Adipocyte (in vitro differentiated cells): ENCODE measurements around the gene OR12D1.

ENCODE experiments used
- DNase-seq: peaks from one replicate; pipeline ENCODE4 v3.0.0-alpha.2; 2015; ENCODE audit warnings: low read depth
- H3K27me3 ChIP-seq: replicated peaks from 2 replicates; pipeline ENCODE4 v1.7.0; 2013; ENCODE audit warnings: mild to moderate bottlenecking, low read length, moderate library complexity; ENCODE audit not compliant: control insufficient read depth, insufficient read depth
- H3K36me3 ChIP-seq: 2 replicates; pipeline ENCODE4 v1.7.0; 2013; ENCODE audit warnings: low read length, mild to moderate bottlenecking, moderate library complexity; ENCODE audit not compliant: control insufficient read depth, insufficient read depth, severe bottlenecking
- H3K4me1 ChIP-seq: 2 replicates; pipeline ENCODE4 v1.7.0; 2013; ENCODE audit warnings: mild to moderate bottlenecking, low read length, moderate library complexity; ENCODE audit not compliant: control insufficient read depth, insufficient read depth
- H3K4me3 ChIP-seq: 2 replicates; pipeline ENCODE4 v1.7.0; 2013; ENCODE audit warnings: mild to moderate bottlenecking, low read length, moderate library complexity
- H3K9ac ChIP-seq: 2 replicates; pipeline ENCODE4 v1.7.0; 2013; ENCODE audit warnings: mild to moderate bottlenecking, low read length, moderate library complexity
- H3K9me3 ChIP-seq: 2 replicates; pipeline ENCODE4 v1.7.0; 2013; ENCODE audit warnings: mild to moderate bottlenecking, low read length, moderate library complexity; ENCODE audit not compliant: control insufficient read depth

Gene OR12D1

DNA sequence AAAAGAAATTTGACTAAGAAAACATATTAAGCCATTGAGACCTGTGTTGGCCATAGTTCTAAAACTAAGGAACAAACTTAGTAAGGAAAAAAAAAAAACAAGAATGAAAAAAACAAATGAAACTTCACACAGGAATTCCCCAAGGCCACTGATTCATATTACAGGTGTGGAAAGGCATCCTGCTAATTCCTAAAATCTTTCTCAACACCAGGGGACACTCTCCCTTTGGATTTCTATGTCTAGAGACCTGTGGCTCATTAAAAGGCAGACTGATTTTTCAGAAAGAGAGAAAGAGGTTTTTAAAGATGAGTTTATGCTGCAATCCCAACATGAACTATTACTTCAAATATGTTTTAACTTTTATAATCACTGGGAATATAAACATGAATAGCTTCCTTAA, at the start of gene OR12D1:
Gene OR12D1 (plus strand): TSS at position 341 of the 400 bp plus-strand sequence.
- DNase-seq: peak; percentile 40
- Histone ChIP-seq H3K4me1 (no peaks in the 10 kb centered on the region), H3K9ac (no peak within 1 kb of the TSS), H3K27me3 (no peaks in the 10 kb centered on the region), H3K4me3 (no peak within 1 kb of the TSS), H3K36me3 (no peaks in the 10 kb centered on the region), H3K9me3 (no peaks in the 10 kb centered on the region)

DNA sequence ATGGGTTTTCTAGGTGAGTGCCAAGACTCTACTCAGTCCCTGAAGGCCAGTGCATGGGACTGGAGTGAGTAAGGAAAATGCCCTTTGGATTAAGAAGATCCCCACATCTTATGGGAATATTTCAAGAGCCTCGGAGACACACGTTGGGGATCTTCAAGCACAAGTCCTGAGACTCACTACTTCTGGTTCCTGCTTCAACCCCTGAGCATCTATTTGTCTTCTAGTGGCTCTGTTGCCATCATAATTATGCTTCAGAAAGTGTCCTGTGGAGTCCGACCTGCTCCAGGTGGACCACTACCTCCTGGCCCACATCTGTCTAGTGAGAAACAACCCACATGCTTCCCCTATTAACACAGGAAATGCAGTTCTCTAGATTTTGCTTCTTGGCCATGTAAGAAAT, 46.0 kb upstream of the OR12D1 start, which contains the start of gene OR5V1:
Gene OR5V1 (minus strand): TSS at position 101 of the 400 bp plus-strand sequence. CDS start 12,670 bp downstream, outside the sequence.
- Histone ChIP-seq H3K27me3 (no peaks in the 10 kb centered on the region), H3K9me3 (peaks cover 6% of the 10 kb centered on the region), H3K9ac (no peak within 1 kb of the TSS), H3K4me3 (no peak within 1 kb of the TSS), H3K4me1 (no peaks in the 10 kb centered on the region), H3K36me3 (no peaks in the 10 kb centered on the region)
- DNase-seq: no peak

DNA sequence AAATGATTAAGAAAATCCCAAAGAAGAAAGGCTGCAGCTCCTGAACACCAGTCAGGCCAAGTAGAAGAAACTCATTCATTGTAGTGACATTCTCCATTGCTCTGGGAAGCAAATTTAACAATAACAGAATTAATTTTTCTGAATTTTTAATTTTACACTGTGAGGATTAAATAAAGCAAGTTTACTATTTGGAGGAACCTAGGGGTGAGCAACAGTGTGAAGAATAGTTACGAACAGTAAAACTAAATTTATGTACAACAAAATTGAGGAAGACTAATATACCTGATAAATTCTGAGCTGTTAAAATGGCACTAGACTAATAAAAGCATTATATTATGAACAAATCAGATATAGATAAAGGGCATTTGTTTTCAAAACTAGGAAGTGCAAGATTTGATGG, 39.5 kb upstream of the OR12D1 start, which contains the start of gene OR12D3:
Gene OR12D3 (minus strand): TSS at position 101 of the 400 bp plus-strand sequence. CDS start 4 bp downstream, at position 97.
- Histone ChIP-seq H3K36me3 (no peaks in the 10 kb centered on the region), H3K27me3 (no peaks in the 10 kb centered on the region), H3K9ac (no peak within 1 kb of the TSS), H3K9me3 (peaks cover 6% of the 10 kb centered on the region), H3K4me3 (no peak within 1 kb of the TSS), H3K4me1 (no peaks in the 10 kb centered on the region)
- DNase-seq: no peak

DNA sequence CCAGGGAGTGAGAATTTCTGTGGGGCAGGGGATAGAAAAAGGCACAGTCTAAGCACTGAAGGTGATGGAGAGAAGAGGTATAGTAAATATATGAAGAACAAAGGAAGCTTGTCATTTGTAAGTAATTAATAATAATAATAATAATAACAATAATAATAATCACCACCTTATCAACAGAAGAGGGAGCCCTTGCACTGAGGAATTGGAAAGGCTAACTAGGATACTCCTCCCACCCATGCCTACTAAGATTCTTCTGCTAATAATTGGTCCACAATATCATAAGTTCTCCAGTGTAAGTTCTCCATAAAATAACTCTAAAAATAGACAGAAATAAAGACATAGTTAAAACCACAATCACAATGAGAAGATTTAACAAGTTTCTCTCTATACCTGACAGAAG, 38.7 kb upstream of the OR12D1 start:
- peak; percentile 39 for DNase-seq
- Histone ChIP-seq H3K27me3 (peaks cover 3% of the 10 kb centered on the region), H3K4me3 (no peak overlapping the region), H3K9me3 (peaks cover 6% of the 10 kb centered on the region), H3K4me1 (no peaks in the 10 kb centered on the region), H3K36me3 (no peaks in the 10 kb centered on the region), H3K9ac (no peak overlapping the region)

DNA sequence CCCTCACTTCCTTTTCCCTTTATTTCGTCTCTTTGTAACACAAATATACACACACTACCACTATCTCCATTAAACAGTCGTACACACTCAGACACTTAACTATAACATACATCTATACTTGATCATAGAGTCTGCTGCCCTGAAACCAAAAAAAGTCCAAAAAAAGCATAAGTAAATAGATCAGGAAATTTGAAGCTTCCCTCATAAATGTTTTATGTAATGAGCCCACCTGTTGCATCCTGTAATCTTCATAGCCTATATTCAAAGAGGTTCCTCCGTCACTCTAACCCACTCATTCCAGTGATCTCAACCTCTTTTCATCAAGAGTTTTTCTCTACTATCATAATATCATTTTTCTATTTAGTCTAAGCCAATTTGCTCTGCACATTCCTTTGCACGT, 26.2 kb upstream of the OR12D1 start:
- Histone ChIP-seq H3K4me1 (no peaks in the 10 kb centered on the region), H3K9ac (no peak overlapping the region), H3K9me3 (no peaks in the 10 kb centered on the region), H3K36me3 (no peaks in the 10 kb centered on the region), H3K27me3 (no peaks in the 10 kb centered on the region), H3K4me3 (no peak overlapping the region)
- no peak for DNase-seq

DNA sequence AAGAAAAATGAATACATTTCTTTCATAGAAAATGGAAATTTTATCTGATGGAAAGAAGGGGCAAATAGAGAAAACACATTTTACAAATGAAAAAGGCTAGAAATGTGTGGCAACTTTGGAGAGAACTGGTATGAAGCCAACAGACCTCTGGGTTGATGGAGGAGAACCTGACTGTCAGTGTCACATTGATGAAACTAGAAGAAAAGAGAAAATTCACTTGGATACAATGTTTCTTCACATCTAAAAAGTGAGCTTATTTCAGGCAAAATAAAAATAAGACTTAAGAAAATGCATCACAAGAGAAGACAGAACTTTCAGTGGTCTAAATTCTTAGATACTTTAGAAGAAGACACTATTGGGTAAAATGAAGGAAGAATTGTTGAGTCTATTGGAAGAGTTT, 19.4 kb upstream of the OR12D1 start, which contains the start of gene OR12D2:
Gene OR12D2 (plus strand): TSS at position 301 of the 400 bp plus-strand sequence. CDS start 1,069 bp downstream, outside the sequence.
- no peak for DNase-seq
- Histone ChIP-seq H3K9ac (no peak within 1 kb of the TSS), H3K36me3 (no peaks in the 10 kb centered on the region), H3K9me3 (no peaks in the 10 kb centered on the region), H3K4me3 (no peak within 1 kb of the TSS), H3K27me3 (no peaks in the 10 kb centered on the region), H3K4me1 (no peaks in the 10 kb centered on the region)

DNA sequence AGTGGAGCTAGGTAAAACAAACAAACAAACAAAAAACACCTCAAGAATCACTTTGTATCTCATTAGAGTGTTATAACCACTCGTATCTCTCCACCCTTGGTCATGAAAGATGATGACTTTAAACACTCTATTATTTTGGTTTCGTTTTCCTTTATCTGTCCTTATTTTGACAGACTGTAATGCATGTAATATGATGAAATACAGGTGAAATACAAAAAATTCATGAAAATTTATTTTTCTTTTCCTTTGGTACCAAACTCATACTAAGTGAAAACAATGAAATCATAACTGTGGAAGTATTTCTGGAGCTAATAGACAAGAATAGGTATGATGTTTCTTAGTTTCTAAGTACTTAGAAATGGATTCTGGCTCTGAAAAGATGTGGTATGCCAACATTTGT, 15.2 kb upstream of the OR12D1 start:
- Histone ChIP-seq H3K9ac (no peak overlapping the region), H3K36me3 (no peaks in the 10 kb centered on the region), H3K9me3 (no peaks in the 10 kb centered on the region), H3K27me3 (no peaks in the 10 kb centered on the region), H3K4me3 (no peak overlapping the region), H3K4me1 (no peaks in the 10 kb centered on the region)
- DNase-seq: no peak

DNA sequence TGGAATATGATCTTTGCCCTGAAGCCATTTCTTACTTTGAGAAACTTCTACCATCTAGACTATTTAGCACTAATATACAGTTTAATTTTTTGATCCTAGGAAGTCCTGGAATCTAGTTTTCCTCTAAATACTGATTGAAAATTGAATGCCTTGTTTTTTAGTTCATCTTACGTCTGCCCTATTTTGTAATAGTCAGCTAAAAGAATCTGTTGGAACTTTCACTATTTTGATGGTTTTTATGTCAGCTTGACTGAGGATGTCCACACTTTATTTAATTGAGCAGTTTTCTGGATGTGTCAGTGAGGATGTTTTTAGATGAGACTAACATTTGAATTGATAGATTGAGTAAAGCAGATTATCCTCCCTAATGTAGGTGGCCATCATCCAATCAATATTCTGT, 10.9 kb upstream of the OR12D1 start:
- no peak overlapping the region for H3K4me3 ChIP-seq
- H3K36me3 ChIP-seq: no peaks in the 10 kb centered on the region
- no peaks in the 10 kb centered on the region for H3K4me1 ChIP-seq
- H3K27me3 ChIP-seq: no peaks in the 10 kb centered on the region
- DNase-seq: no peak
- no peaks in the 10 kb centered on the region for H3K9me3 ChIP-seq
- H3K9ac ChIP-seq: no peak overlapping the region

DNA sequence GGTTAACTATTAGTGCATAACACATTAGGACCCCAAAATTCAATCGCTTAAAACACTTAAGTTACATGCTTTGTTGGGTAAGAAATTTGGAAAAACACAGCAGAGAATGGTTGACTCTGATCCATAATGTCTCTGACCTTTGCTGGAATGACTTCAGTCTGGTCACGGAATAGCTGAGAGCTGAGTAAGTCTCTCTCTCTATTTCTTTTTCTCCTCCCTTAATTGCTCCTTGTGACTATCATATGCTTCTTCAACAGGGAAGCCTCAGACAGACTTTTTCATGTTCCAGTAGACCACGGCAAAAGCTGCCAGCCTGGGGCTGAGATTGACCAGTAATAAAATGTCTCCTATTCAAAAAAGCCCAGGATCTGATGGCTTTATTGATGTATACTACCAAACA, 4.8 kb downstream of the OR12D1 start:
- Histone ChIP-seq H3K4me3 (no peak overlapping the region), H3K9me3 (no peaks in the 10 kb centered on the region), H3K4me1 (no peaks in the 10 kb centered on the region), H3K9ac (no peak overlapping the region), H3K36me3 (no peaks in the 10 kb centered on the region), H3K27me3 (no peaks in the 10 kb centered on the region)
- peak; percentile 63 for DNase-seq

DNA sequence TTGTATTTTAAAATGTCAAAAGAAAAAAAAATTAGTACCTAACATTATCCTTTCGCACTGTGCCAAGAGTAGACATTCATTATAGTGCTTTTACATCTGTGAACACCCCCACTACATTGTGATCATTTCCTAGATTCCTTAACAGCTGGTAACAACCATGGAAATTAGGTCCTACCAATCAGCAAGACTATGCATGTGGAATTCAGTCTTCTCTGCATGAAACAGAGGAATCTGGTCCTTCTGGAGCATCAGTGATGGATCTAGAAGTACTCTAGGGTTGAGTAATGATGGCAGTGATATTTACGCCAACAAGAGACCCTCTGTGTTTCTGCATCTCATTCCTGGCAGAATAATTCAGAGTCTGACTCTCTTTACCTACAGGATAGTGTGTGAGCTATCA, 9.4 kb downstream of the OR12D1 start:
- DNase-seq: no peak
- Histone ChIP-seq H3K4me1 (no peaks in the 10 kb centered on the region), H3K36me3 (no peaks in the 10 kb centered on the region), H3K9me3 (no peaks in the 10 kb centered on the region), H3K9ac (no peak overlapping the region), H3K4me3 (no peak overlapping the region), H3K27me3 (no peaks in the 10 kb centered on the region)

DNA sequence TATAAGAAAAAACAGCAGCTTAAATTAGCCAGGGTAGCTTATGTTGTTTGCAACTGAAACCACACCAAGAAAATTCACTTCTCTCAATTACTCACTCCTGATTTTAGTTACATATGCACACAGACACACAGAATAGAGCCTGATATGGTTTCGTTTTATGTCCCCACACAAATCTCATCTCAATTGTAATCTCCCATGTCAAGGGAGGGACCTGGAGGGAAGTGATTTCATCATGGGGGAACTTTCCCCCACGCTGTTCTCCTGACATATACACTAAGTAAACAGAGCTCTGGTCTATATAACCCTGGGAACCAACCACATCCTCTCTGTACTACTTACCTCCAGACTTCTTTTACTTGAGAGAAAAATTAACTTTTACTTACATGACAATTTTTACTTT, 9.8 kb downstream of the OR12D1 start:
- H3K9ac ChIP-seq: no peak overlapping the region
- no peaks in the 10 kb centered on the region for H3K9me3 ChIP-seq
- H3K4me1 ChIP-seq: no peaks in the 10 kb centered on the region
- DNase-seq: no peak
- no peaks in the 10 kb centered on the region for H3K27me3 ChIP-seq
- H3K4me3 ChIP-seq: no peak overlapping the region
- no peaks in the 10 kb centered on the region for H3K36me3 ChIP-seq

DNA sequence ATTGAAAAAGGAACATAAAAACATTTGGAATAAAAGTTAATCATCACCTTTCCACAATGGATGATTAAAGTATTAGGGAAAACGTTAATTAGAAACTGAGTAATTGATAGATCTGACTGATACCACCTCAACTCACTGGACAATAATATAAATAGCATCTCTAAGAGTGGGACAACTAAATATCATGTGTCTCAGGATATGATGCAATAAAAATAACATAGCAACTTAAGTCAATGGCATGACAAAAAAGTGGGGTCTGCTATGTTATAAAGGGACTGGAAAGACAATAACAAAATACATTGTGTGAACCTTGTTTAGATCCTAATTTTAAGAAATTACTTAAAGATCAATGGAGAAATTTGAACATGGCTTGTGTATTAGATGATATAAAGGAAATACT, 10.3 kb downstream of the OR12D1 start:
- Histone ChIP-seq H3K4me3 (no peak overlapping the region), H3K36me3 (no peaks in the 10 kb centered on the region), H3K9me3 (no peaks in the 10 kb centered on the region), H3K9ac (no peak overlapping the region), H3K4me1 (no peaks in the 10 kb centered on the region), H3K27me3 (no peaks in the 10 kb centered on the region)
- DNase-seq: no peak
